HEK293 (cell line): ENCODE measurements around the gene PRC1.

Source experiments
- ATF2 ChIP-seq: fragments of 450-650 bp; formaldehyde crosslinking; IDR thresholded peaks from 2 replicates; pipeline ENCODE4 v1.5.1; 2016; ENCODE audit warnings: missing biosample characterization, missing genetic modification characterization, low read depth
- EGR2 ChIP-seq: fragments of 450-650 bp; formaldehyde crosslinking; IDR thresholded peaks from 2 replicates; pipeline ENCODE4 v1.5.1; 2016; ENCODE audit warnings: low read depth, missing biosample characterization, missing genetic modification characterization
- GLIS1 ChIP-seq: fragments of 450-650 bp; formaldehyde crosslinking; IDR thresholded peaks from 2 replicates; pipeline ENCODE4 v1.5.1; 2016; ENCODE audit warnings: missing biosample characterization, missing genetic modification characterization
- HIC1 ChIP-seq: fragments of 450-650 bp; formaldehyde crosslinking; IDR thresholded peaks from 2 replicates; pipeline ENCODE4 v1.5.1; 2016; ENCODE audit warnings: missing biosample characterization, missing genetic modification characterization
- KLF1 ChIP-seq: fragments of 450-650 bp; formaldehyde crosslinking; IDR thresholded peaks from 2 replicates; pipeline ENCODE4 v1.5.1; 2016; ENCODE audit warnings: missing biosample characterization, missing genetic modification characterization
- OSR2 ChIP-seq: fragments of 450-650 bp; formaldehyde crosslinking; IDR thresholded peaks from 2 replicates; pipeline ENCODE4 v1.5.1; 2016; ENCODE audit warnings: missing biosample characterization, missing genetic modification characterization
- REST ChIP-seq: fragments of 450-650 bp; formaldehyde crosslinking; IDR thresholded peaks from 2 replicates; pipeline ENCODE4 v1.5.1; 2016; ENCODE audit warnings: missing biosample characterization, missing genetic modification characterization
- SP2 ChIP-seq: fragments of 450-650 bp; formaldehyde crosslinking; IDR thresholded peaks from 2 replicates; pipeline ENCODE4 v1.5.1; 2016; ENCODE audit warnings: missing biosample characterization, missing genetic modification characterization
- TCF7L2 ChIP-seq: IDR thresholded peaks from 2 replicates; pipeline ENCODE4 v1.6.1; 2011; ENCODE audit warnings: low read depth, mild to moderate bottlenecking, inconsistent platforms, low read length, moderate library complexity, borderline replicate concordance
- ZBTB1 ChIP-seq: fragments of 450-650 bp; formaldehyde crosslinking; IDR thresholded peaks from 2 replicates; pipeline ENCODE4 v1.5.1; 2016; ENCODE audit warnings: missing biosample characterization, missing genetic modification characterization
- ZBTB17 ChIP-seq: fragments of 450-650 bp; formaldehyde crosslinking; IDR thresholded peaks from 2 replicates; pipeline ENCODE4 v1.5.1; 2016; ENCODE audit warnings: missing biosample characterization, missing genetic modification characterization
- ZBTB48 ChIP-seq: fragments of 450-650 bp; formaldehyde crosslinking; IDR thresholded peaks from 2 replicates; pipeline ENCODE4 v1.5.1; 2016; ENCODE audit warnings: missing biosample characterization, missing genetic modification characterization
- ZNF114 ChIP-seq: fragments of 450-650 bp; formaldehyde crosslinking; IDR thresholded peaks from 2 replicates; pipeline ENCODE4 v1.5.0; 2017; ENCODE audit warnings: missing biosample characterization, missing genetic modification characterization
- ZNF146 ChIP-seq: fragments of 450-650 bp; formaldehyde crosslinking; IDR thresholded peaks from 2 replicates; pipeline ENCODE4 v1.5.1; 2016; ENCODE audit warnings: missing biosample characterization, missing genetic modification characterization
- ZNF174 ChIP-seq: fragments of 450-650 bp; formaldehyde crosslinking; IDR thresholded peaks from 2 replicates; pipeline ENCODE4 v1.5.0; 2017; ENCODE audit warnings: missing biosample characterization, mild to moderate bottlenecking, missing genetic modification characterization
- ZNF2 ChIP-seq: fragments of 450-650 bp; formaldehyde crosslinking; IDR thresholded peaks from 2 replicates; pipeline ENCODE4 v1.5.1; 2016; ENCODE audit warnings: missing biosample characterization, missing genetic modification characterization
- ZNF280D ChIP-seq: fragments of 450-650 bp; formaldehyde crosslinking; IDR thresholded peaks from 2 replicates; pipeline ENCODE4 v1.5.1; 2016; ENCODE audit warnings: missing biosample characterization, missing genetic modification characterization
- ZNF416 ChIP-seq: fragments of 450-650 bp; formaldehyde crosslinking; IDR thresholded peaks from 2 replicates; pipeline ENCODE4 v1.5.1; 2016; ENCODE audit warnings: missing biosample characterization, missing genetic modification characterization
- ZNF488 ChIP-seq: fragments of 450-650 bp; formaldehyde crosslinking; IDR thresholded peaks from 2 replicates; pipeline ENCODE4 v1.5.1; 2016; ENCODE audit warnings: missing biosample characterization, missing genetic modification characterization
- ZNF544 ChIP-seq: fragments of 450-650 bp; formaldehyde crosslinking; IDR thresholded peaks from 2 replicates; pipeline ENCODE4 v1.5.0; 2017; ENCODE audit warnings: missing biosample characterization, missing genetic modification characterization
- ZNF548 ChIP-seq: fragments of 450-650 bp; formaldehyde crosslinking; IDR thresholded peaks from 2 replicates; pipeline ENCODE4 v1.5.1; 2016; ENCODE audit warnings: missing biosample characterization, missing genetic modification characterization
- ZNF555 ChIP-seq: fragments of 450-650 bp; formaldehyde crosslinking; conservative IDR thresholded peaks from 2 replicates; pipeline ENCODE4 v1.5.1; 2017; ENCODE audit warnings: missing biosample characterization, mild to moderate bottlenecking, missing genetic modification characterization, inconsistent platforms
- ZNF624 ChIP-seq: fragments of 450-650 bp; formaldehyde crosslinking; IDR thresholded peaks from 2 replicates; pipeline ENCODE4 v1.5.1; 2017; ENCODE audit warnings: missing biosample characterization, missing genetic modification characterization
- ZNF629 ChIP-seq: fragments of 450-650 bp; formaldehyde crosslinking; IDR thresholded peaks from 2 replicates; pipeline ENCODE4 v1.5.1; 2017; ENCODE audit warnings: missing biosample characterization, missing genetic modification characterization
- ZNF658 ChIP-seq: fragments of 450-650 bp; formaldehyde crosslinking; IDR thresholded peaks from 2 replicates; pipeline ENCODE4; 2016; ENCODE audit warnings: missing biosample characterization, missing genetic modification characterization
- ZNF660 ChIP-seq: fragments of 450-650 bp; IDR thresholded peaks from 2 replicates; pipeline ENCODE4 v1.5.1; 2018; ENCODE audit warnings: missing biosample characterization, mild to moderate bottlenecking, missing genetic modification characterization
- ZNF747 ChIP-seq: fragments of 450-650 bp; formaldehyde crosslinking; IDR thresholded peaks from 2 replicates; pipeline ENCODE4 v1.5.1; 2016; ENCODE audit warnings: missing biosample characterization, missing genetic modification characterization
- ZNF76 ChIP-seq: fragments of 450-650 bp; formaldehyde crosslinking; IDR thresholded peaks from 2 replicates; pipeline ENCODE4; 2016; ENCODE audit warnings: low read depth, missing biosample characterization, missing genetic modification characterization, borderline replicate concordance
- ZNF843 ChIP-seq: fragments of 450-650 bp; formaldehyde crosslinking; IDR thresholded peaks from 2 replicates; pipeline ENCODE4 v1.5.1; 2016; ENCODE audit warnings: missing biosample characterization, missing genetic modification characterization
- ZSCAN23 ChIP-seq: fragments of 450-650 bp; formaldehyde crosslinking; IDR thresholded peaks from 2 replicates; pipeline ENCODE4 v1.5.1; 2016; ENCODE audit warnings: missing biosample characterization, missing genetic modification characterization

PRC1 gene

GRCh38 chr15:90994417-90995311 lies at the start of gene PRC1 (continued):
- TF ChIP-seq REST (tag by site-specific recombination) (no peak), ZNF555 (tag by site-specific recombination) (no peak), ZNF416 (tag by site-specific recombination) (no peak), TCF7L2 (no peak), ZNF76 (peak; percentile 73; the same call in 1 of the 2 replicates), KLF1 (peak; percentile 97), ZNF146 (0 out of 2 replicates have a peak, but pooled peaks have one; percentile 16), ZSCAN23 (tag by site-specific recombination) (peak; percentile 85; the same call in 1 of the 2 replicates), ZNF658 (tag by site-specific recombination) (no peak), ZNF2 (tag by site-specific recombination) (peak; percentile 19; the same call in 1 of the 2 replicates), ZNF629 (peak; percentile 99), ZNF280D (tag by site-specific recombination) (no peak), ATF2 (tag by site-specific recombination) (peak; percentile 100), ZNF544 (tag by site-specific recombination) (no peak), OSR2 (tag by site-specific recombination) (peak; percentile 87), ZNF174 (tag by site-specific recombination) (no peak), ZBTB1 (tag by site-specific recombination) (peak; percentile 100), EGR2 (tag by site-specific recombination) (peak; percentile 64), SP2 (tag by site-specific recombination) (peak; percentile 95), ZNF488 (tag by site-specific recombination) (no peak), ZNF843 (tag by site-specific recombination) (peak; percentile 77), ZBTB48 (tag by site-specific recombination) (peak; percentile 81), ZNF114 (tag by site-specific recombination) (no peak), ZNF660 (tag by site-specific recombination) (peak; percentile 85), ZNF548 (tag by site-specific recombination) (no peak), HIC1 (tag by site-specific recombination) (peak; percentile 92), GLIS1 (tag by site-specific recombination) (peak; percentile 84), ZNF747 (tag by site-specific recombination) (no peak), ZBTB17 (tag by site-specific recombination) (peak; percentile 99), ZNF624 (tag by site-specific recombination) (no peak)
